Mucosa of rectum (tissue), 2 donors: ENCODE data around the gene CAMK2A.

Source experiments
- H3K27ac ChIP-seq, 2 donors: one replicate each; pipeline ENCODE4 v1.7.0; 2013; ENCODE audit warnings: inconsistent platforms in 2 of 2, low read depth in 2 of 2, low read length in 2 of 2
- H3K27me3 ChIP-seq, 2 donors: one replicate each; pipeline ENCODE4 v1.7.0; 2013; ENCODE audit warnings: low read length in 2 of 2; ENCODE audit not compliant: control insufficient read depth in 2 of 2, insufficient read depth in 2 of 2
- H3K36me3 ChIP-seq, 2 donors: one replicate each; pipeline ENCODE4 v1.7.0; 2013; ENCODE audit warnings: low read length in 2 of 2; ENCODE audit not compliant: control insufficient read depth in 2 of 2, insufficient read depth in 2 of 2
- H3K4me1 ChIP-seq, 2 donors: one replicate each; pipeline ENCODE4 v1.7.0; 2013; ENCODE audit warnings: low read length in 2 of 2, mild to moderate bottlenecking in 1 of 2; ENCODE audit not compliant: control insufficient read depth in 2 of 2, insufficient read depth in 2 of 2
- H3K4me3 ChIP-seq, 2 donors: one replicate each; pipeline ENCODE4 v1.7.0; 2013; ENCODE audit warnings: low read length in 2 of 2
- H3K9ac ChIP-seq, 2 donors: one replicate each; pipeline ENCODE4 v1.7.0; 2013; ENCODE audit warnings: low read length in 2 of 2, low read depth in 1 of 2, mild to moderate bottlenecking in 1 of 2
- H3K9me3 ChIP-seq, 2 donors: one replicate each; pipeline ENCODE4 v1.7.0; 2013; ENCODE audit warnings: low read length in 2 of 2; ENCODE audit not compliant: control insufficient read depth in 2 of 2
- donor health status: healthy.
- donor health status: Normal muscosa, but diverticular disease.

The CAMK2A gene

GRCh38 chr5:150289551-150290390 is at the start of gene CAMK2A:
Gene CAMK2A (minus strand): TSS chr5:150289773. CDS start chr5:150289625, 148 bp downstream.
- H3K4me3 ChIP-seq: no peak within 1 kb of the TSS
- peaks cover 0 to 3% of the 10 kb centered on the region in 2 donors for H3K27me3 ChIP-seq
- no peak within 1 kb of the TSS for H3K27ac ChIP-seq
- H3K4me1 ChIP-seq: no peaks in the 10 kb centered on the region
- H3K9me3 ChIP-seq: no peaks in the 10 kb centered on the region
- no peaks in the 10 kb centered on the region for H3K36me3 ChIP-seq
- H3K9ac ChIP-seq: no peak within 1 kb of the TSS

GRCh38 chr5:150339165-150339564 is 49.6 kb upstream of the CAMK2A start:
- Histone ChIP-seq H3K9ac (no peak overlapping the region), H3K4me1 (peaks cover 0 to 12% of the 10 kb centered on the region in 2 donors), H3K27ac (no peak overlapping the region), H3K27me3 (no peaks in the 10 kb centered on the region), H3K4me3 (no peak overlapping the region), H3K9me3 (no peaks in the 10 kb centered on the region), H3K36me3 (no peaks in the 10 kb centered on the region)

- H3K4me1 ChIP-seq: peaks cover 0 to 12% of the 10 kb centered on the region in 2 donors
- H3K27ac ChIP-seq: no peak overlapping the region
- no peaks in the 10 kb centered on the region for H3K36me3 ChIP-seq
- no peaks in the 10 kb centered on the region for H3K27me3 ChIP-seq
- H3K9ac ChIP-seq: no peak overlapping the region
- no peaks in the 10 kb centered on the region for H3K9me3 ChIP-seq
- H3K4me3 ChIP-seq: no peak overlapping the region
Observed at GRCh38 chr5:150338546-150338945, 49.0 kb upstream of the CAMK2A start.

- no peaks in the 10 kb centered on the region for H3K9me3 ChIP-seq
- no peak overlapping the region for H3K9ac ChIP-seq
- no peaks in the 10 kb centered on the region for H3K36me3 ChIP-seq
- no peaks in the 10 kb centered on the region for H3K27me3 ChIP-seq
- H3K4me3 ChIP-seq: no peak overlapping the region
- peaks cover 0 to 10% of the 10 kb centered on the region in 2 donors for H3K4me1 ChIP-seq
- H3K27ac ChIP-seq: no peak overlapping the region
Observed at GRCh38 chr5:150335778-150336177, 46.2 kb upstream of the CAMK2A start.

GRCh38 chr5:150333400-150333799 is 43.8 kb upstream of the CAMK2A start:
- no peak overlapping the region for H3K27ac ChIP-seq

GRCh38 chr5:150329881-150330876 is 40.6 kb upstream of the CAMK2A start:
- H3K9ac ChIP-seq: no peak overlapping the region

More at GRCh38 chr5:150333400-150333799, 43.8 kb upstream of the CAMK2A start:
- Histone ChIP-seq H3K4me1 (no peaks in the 10 kb centered on the region), H3K9ac (no peak overlapping the region), H3K4me3 (no peak overlapping the region), H3K36me3 (no peaks in the 10 kb centered on the region), H3K27me3 (no peaks in the 10 kb centered on the region), H3K9me3 (no peaks in the 10 kb centered on the region)

GRCh38 chr5:150329038-150329437 is 39.5 kb upstream of the CAMK2A start:
- H3K4me3 ChIP-seq: no peak overlapping the region
- no peak overlapping the region for H3K27ac ChIP-seq
- no peaks in the 10 kb centered on the region for H3K4me1 ChIP-seq
- H3K9me3 ChIP-seq: no peaks in the 10 kb centered on the region
- no peak overlapping the region for H3K9ac ChIP-seq
- no peaks in the 10 kb centered on the region for H3K36me3 ChIP-seq
- no peaks in the 10 kb centered on the region for H3K27me3 ChIP-seq

More at GRCh38 chr5:150329881-150330876, 40.6 kb upstream of the CAMK2A start:
- H3K27ac ChIP-seq: no peak overlapping the region
- H3K27me3 ChIP-seq: no peaks in the 10 kb centered on the region
- H3K4me1 ChIP-seq: no peaks in the 10 kb centered on the region
- no peaks in the 10 kb centered on the region for H3K36me3 ChIP-seq
- H3K4me3 ChIP-seq: no peak overlapping the region
- H3K9me3 ChIP-seq: no peaks in the 10 kb centered on the region

- no peaks in the 10 kb centered on the region for H3K27me3 ChIP-seq
- no peaks in the 10 kb centered on the region for H3K4me1 ChIP-seq
- H3K27ac ChIP-seq: no peak overlapping the region
- H3K9ac ChIP-seq: no peak overlapping the region
- H3K9me3 ChIP-seq: no peaks in the 10 kb centered on the region
- H3K4me3 ChIP-seq: no peak overlapping the region
- H3K36me3 ChIP-seq: no peaks in the 10 kb centered on the region
Observed at GRCh38 chr5:150328515-150328914, 38.9 kb upstream of the CAMK2A start.

GRCh38 chr5:150327139-150327538 is 37.6 kb upstream of the CAMK2A start:
- H3K9ac ChIP-seq: no peak overlapping the region
- no peak overlapping the region for H3K4me3 ChIP-seq
- no peak overlapping the region for H3K27ac ChIP-seq
- no peaks in the 10 kb centered on the region for H3K9me3 ChIP-seq
- no peaks in the 10 kb centered on the region for H3K4me1 ChIP-seq
- H3K27me3 ChIP-seq: no peaks in the 10 kb centered on the region
- no peaks in the 10 kb centered on the region for H3K36me3 ChIP-seq

- H3K9me3 ChIP-seq: no peaks in the 10 kb centered on the region
- H3K9ac ChIP-seq: no peak overlapping the region
- no peaks in the 10 kb centered on the region for H3K27me3 ChIP-seq
- no peaks in the 10 kb centered on the region for H3K4me1 ChIP-seq
- no peak overlapping the region for H3K27ac ChIP-seq
- no peaks in the 10 kb centered on the region for H3K36me3 ChIP-seq
- no peak overlapping the region for H3K4me3 ChIP-seq
Observed at GRCh38 chr5:150326707-150327106, 37.1 kb upstream of the CAMK2A start.
